GM15510 (cell line): Measurements from ENCODE around the gene RAET1E.

Experiments used
- POLR2A ChIP-seq: IDR thresholded peaks from 3 replicates; pipeline ENCODE4 v1.6.1; 2011; ENCODE audit warnings: borderline replicate concordance; ENCODE audit not compliant: insufficient read length; ENCODE audit errors: extremely low read depth

RAET1E gene

DNA sequence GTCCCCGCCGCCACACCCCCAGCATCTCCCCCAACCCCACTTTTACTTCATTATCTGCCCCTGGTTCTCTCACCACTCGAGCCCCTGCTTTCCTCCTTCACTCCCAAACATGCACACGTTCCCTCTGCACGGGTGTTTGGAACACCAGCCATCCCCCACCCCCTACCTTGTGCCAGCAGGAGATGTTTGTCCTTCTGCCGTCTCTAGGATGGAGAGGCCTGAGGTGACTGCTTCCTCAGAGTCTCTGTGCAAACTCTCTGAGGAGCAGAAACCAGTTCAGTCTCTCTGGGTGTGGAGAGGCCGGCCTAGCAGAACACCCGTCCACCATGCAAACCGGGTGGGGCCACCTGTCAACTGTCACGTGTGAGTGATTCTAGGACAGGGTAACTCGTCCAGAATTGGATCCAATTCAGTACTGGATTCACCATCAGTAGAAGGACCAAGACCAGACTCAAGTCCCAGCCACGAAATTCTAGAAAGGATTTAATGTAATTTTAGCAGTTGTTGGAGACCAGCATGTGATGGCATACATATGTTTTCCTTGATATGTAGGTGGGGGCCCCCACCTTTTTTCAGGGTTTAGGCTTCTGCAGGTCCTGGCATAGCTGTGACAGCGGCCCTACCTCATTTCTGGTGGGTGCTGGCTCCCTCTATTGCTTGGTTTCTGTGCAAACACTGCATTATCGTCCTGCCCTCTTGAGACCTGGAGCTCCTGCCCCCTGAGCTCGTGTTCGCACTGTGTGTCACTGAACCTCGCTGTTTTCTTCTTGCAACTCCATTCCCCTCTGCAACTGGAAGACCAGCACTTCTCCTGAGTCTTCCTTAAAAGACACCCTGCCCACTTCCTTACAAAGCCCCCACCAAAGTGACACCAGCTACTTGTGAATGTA, at the start of gene RAET1E:
Gene RAET1E, minus strand, starts transcription at position 259 of the 890 bp plus-strand sequence. CDS start 7,212 bp downstream, outside the sequence.
- no peak for TF ChIP-seq POLR2A

- TF ChIP-seq POLR2A = no peak
These were observed 44.5 kb upstream of the RAET1E start for GRCh38 chr6:149942461-149942829.

- no peak for TF ChIP-seq POLR2A
These were observed 43.9 kb upstream of the RAET1E start, which contains the start of gene ULBP2 for GRCh38 chr6:149941583-149942460. Gene ULBP2, plus strand, starts transcription at chr6:149942014. Its CDS starts 59 bp downstream, at chr6:149942073.

- TF ChIP-seq POLR2A = no peak
These were observed 42.7 kb upstream of the RAET1E start for GRCh38 chr6:149940672-149940982.

DNA sequence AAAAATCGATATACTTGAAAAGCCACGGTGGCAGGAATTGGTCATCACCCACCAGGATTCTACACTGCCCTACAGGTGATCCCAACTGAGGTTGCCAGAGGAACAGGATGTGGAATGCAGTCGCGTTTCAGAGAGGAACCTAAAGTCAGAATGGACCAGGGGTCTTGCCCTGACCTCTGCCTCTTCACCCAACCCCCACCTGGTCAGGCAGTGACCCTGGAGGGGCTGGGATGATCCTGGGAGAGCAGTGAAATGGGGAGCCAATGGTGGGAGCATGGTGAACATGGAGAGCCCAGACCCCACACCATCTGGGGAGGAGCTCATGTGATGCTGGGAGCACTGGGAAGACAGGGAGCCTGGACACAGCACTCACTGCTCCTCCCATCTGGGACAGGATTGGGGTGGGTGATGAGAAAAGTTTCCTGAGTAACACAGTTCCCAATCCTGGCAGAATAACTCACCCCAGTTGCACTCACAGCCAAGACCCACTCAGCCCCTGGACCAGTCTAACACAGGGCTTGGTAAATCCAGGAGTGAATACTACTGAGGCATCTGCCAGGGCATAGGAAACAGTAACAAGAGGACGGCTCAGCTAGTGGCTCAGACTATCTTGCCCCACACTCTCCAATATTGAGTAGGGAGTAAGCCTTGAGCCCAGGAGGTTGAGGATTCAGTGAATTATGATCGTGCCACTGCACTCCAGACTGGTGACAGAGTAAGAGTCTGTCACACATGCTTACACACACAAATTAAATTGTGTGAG, 42.2 kb upstream of the RAET1E start:
- TF ChIP-seq POLR2A = no peak

- TF ChIP-seq POLR2A = no peak
These were observed 41.4 kb upstream of the RAET1E start for GRCh38 chr6:149939356-149939648.

- no peak for TF ChIP-seq POLR2A
These were observed 40.9 kb upstream of the RAET1E start for GRCh38 chr6:149938571-149939355.

GRCh38 chr6:149936743-149937142, 38.8 kb upstream of the RAET1E start:
- TF ChIP-seq POLR2A = no peak

GRCh38 chr6:149935668-149936067, 37.8 kb upstream of the RAET1E start:
- TF ChIP-seq POLR2A = no peak

GRCh38 chr6:149935246-149935645, 37.3 kb upstream of the RAET1E start:
- TF ChIP-seq POLR2A = no peak

- no peak for TF ChIP-seq POLR2A
These were observed 36.6 kb upstream of the RAET1E start for GRCh38 chr6:149934249-149935156.

GRCh38 chr6:149933461-149933860, 35.5 kb upstream of the RAET1E start:
- no peak for TF ChIP-seq POLR2A

DNA sequence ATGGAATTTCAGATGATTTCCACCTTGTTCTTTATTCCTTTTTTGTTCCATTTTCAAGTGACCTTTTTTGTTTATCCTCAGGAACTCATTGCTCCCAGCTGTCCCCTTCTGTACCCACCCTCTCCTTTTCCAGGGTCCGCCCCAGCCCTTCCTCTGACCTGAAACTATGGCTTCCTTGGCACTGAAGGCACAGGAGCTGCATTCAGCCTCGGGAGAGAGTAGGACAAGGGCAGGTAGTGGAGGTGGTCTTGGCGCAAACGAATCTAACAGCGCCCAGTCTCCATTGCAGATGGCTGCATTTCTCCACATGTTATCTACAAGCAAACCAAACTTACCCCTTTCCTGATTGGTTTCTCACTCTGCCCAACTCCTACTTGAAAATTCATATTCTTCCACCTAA, 35.1 kb upstream of the RAET1E start:
- TF ChIP-seq POLR2A = no peak
